ENCODE results near the gene PIEZO1. TPM values are rescaled to one million over a fixed set of nuclear protein-coding genes. Genes with fewer than 3 reads are reported as not detected.

PIEZO1 gene
- total RNA-seq, 4 donors from 2014 or later: 196 to 281 (median 206) TPM

DNA sequence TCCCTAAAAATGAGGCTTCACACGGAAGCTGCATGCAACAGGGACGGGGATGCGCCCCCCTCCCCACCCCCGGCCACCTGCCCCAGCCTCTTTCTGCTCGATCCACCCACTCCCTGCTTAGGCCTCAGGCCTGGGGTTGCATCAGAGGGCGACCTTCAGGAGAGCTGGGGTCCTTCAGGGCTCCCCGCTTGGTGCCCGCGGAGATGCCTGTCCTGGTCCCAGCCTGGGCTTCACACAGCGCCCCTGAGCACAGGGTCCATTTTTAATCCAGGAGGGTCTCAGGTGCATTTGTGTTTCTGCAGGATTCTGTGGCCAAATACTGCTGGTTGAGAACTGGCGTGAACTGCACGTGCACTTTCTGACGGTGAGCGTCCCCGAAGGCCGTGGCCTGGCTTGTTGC, 34.1 kb upstream of the PIEZO1 start:
- WGBS, 2 donors: 85 to 86% methylated on average over 7 to 16 of the region's 16 CpGs
- no peak for DNase-seq (ENCODE audit: low spot score in 2 of 2)
- intact Hi-C loops (cut with DNase I; ENCODE audit: low total_unique reads): loop anchor here (10.0 kb wide), 1 partner anchor 346 kb away; no protein-coding TSS in a partner anchor
- TF ChIP-seq POLR2A (IDR thresholded peaks at IDR 0.05): no peak
- TF ChIP-seq, protein P1, sequence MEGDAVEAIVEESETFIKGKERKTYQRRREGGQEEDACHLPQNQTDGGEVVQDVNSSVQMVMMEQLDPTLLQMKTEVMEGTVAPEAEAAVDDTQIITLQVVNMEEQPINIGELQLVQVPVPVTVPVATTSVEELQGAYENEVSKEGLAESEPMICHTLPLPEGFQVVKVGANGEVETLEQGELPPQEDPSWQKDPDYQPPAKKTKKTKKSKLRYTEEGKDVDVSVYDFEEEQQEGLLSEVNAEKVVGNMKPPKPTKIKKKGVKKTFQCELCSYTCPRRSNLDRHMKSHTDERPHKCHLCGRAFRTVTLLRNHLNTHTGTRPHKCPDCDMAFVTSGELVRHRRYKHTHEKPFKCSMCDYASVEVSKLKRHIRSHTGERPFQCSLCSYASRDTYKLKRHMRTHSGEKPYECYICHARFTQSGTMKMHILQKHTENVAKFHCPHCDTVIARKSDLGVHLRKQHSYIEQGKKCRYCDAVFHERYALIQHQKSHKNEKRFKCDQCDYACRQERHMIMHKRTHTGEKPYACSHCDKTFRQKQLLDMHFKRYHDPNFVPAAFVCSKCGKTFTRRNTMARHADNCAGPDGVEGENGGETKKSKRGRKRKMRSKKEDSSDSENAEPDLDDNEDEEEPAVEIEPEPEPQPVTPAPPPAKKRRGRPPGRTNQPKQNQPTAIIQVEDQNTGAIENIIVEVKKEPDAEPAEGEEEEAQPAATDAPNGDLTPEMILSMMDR (IDR thresholded peaks at IDR 0.05): no peak
- H3K4me3 ChIP-seq (ENCODE audit: low read depth, poor library complexity, severe bottlenecking): no peak overlapping the region

- WGBS, 2 donors: 89 to 90% methylated on average over 18 of the region's 18 CpGs
- TF ChIP-seq, protein P1 (IDR thresholded peaks at IDR 0.05): no peak
- TF ChIP-seq POLR2A (IDR thresholded peaks at IDR 0.05): no peak
- H3K4me3 ChIP-seq (ENCODE audit: low read depth, poor library complexity, severe bottlenecking): no peak overlapping the region
- intact Hi-C loops (cut with DNase I; ENCODE audit: low total_unique reads): loop anchor here (10.0 kb wide), 1 partner anchor 346 kb away; no protein-coding TSS in a partner anchor
- DNase-seq (ENCODE audit: low spot score in 2 of 2): no peak
These were observed 33.5 kb upstream of the PIEZO1 start for GRCh38 chr16:88818575-88818874.

DNA sequence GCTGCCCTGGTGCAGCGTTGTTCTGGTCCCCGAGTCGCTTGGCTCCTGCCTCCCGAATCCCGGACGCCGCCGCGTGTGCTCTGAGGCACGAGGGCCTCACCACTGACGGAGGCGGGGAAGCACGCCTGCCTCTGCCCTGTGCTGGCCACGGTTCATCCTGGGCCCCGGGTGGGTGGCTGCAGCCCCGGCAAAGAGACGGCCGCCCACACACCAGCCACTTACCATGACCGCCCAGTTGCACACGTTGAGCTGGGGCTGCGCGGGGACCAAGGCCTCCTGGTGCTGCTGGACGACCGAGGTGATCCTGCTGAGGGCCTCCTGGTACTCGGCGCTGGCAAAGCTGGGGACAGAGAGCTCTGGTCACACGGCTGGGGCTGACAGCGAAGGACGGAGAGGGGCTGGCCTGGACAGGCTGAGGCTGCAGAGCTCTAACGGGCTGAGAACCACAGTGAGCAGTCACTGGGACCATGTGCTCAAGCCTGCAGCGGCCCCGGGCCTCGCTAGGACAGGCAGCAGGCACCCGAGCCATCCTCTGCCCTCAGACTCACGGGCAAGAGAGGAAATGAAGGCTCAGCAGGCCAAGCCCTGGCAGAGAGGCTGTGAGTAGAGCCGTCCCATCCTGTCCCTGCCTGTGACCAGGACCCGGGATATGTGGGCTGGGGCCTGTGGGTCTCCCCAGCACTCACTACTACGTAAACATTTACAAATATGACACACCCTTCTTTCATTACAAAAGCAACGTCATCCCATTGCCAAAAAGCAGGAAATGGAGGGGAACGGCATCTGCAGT, 33.0 kb upstream of the PIEZO1 start:
- 85 to 88% methylated on average over 15 to 40 of the region's 40 CpGs for WGBS, 2 donors
- no peak for DNase-seq (ENCODE audit: low spot score in 2 of 2)
- no peak for TF ChIP-seq POLR2A (IDR thresholded peaks at IDR 0.05)
- TF ChIP-seq, protein P1 (IDR thresholded peaks at IDR 0.05): no peak
- intact Hi-C loops (cut with DNase I; ENCODE audit: low total_unique reads): loop anchor here (10.0 kb wide), 1 partner anchor 347 kb away; no protein-coding TSS in a partner anchor
- no peak overlapping the region for H3K4me3 ChIP-seq (ENCODE audit: low read depth, poor library complexity, severe bottlenecking)

- no peak for TF ChIP-seq POLR2A (IDR thresholded peaks at IDR 0.05)
- TF ChIP-seq, protein P1 (IDR thresholded peaks at IDR 0.05): no peak
- H3K4me3 ChIP-seq (ENCODE audit: low read depth, poor library complexity, severe bottlenecking): no peak overlapping the region
- no peak for DNase-seq (ENCODE audit: low spot score in 2 of 2)
- intact Hi-C loops (cut with DNase I; ENCODE audit: low total_unique reads): loop anchor here (10.0 kb wide), 1 partner anchor 348 kb away; no protein-coding TSS in a partner anchor
- WGBS, 2 donors: 52 to 76% methylated on average over 14 to 30 of the region's 41 CpGs
These were observed 31.9 kb upstream of the PIEZO1 start for GRCh38 chr16:88816736-88817535.

GRCh38 chr16:88815901-88816589, 31.0 kb upstream of the PIEZO1 start:
- no peak for DNase-seq (ENCODE audit: low spot score in 2 of 2)
- WGBS, 2 donors: 43 to 60% methylated on average over 13 of the region's 19 CpGs
- no peak overlapping the region for H3K4me3 ChIP-seq (ENCODE audit: low read depth, poor library complexity, severe bottlenecking)
- intact Hi-C loops (cut with DNase I; ENCODE audit: low total_unique reads): loop anchor here (10.0 kb wide), 1 partner anchor 349 kb away; no protein-coding TSS in a partner anchor
- TF ChIP-seq, protein P1 (IDR thresholded peaks at IDR 0.05): peak in 1 of 3 donors; percentile 33
- no peak for TF ChIP-seq POLR2A (IDR thresholded peaks at IDR 0.05)

Measured in lower leg skin (tissue), 4 donors.